Ishikawa (cell line): ENCODE measurements around the gene SLAMF8.

Experiments used
- CEBPB ChIP-seq: IDR thresholded peaks from 2 replicates; pipeline ENCODE4 v1.6.1; 2012
- CREB1 ChIP-seq: IDR thresholded peaks from 2 replicates; pipeline ENCODE4 v1.6.1; 2012; ENCODE audit warnings: low read depth
- EGR1 ChIP-seq: IDR thresholded peaks from 2 replicates; pipeline ENCODE4 v1.6.1; 2012
- EP300 ChIP-seq: IDR thresholded peaks from 2 replicates; pipeline ENCODE4 v1.6.1; 2012; ENCODE audit warnings: borderline replicate concordance
- FOXM1 ChIP-seq: IDR thresholded peaks from 2 replicates; pipeline ENCODE4 v1.6.1; 2012; ENCODE audit warnings: low read depth, borderline replicate concordance
- NFIC ChIP-seq: IDR thresholded peaks from 2 replicates; pipeline ENCODE4 v1.6.1; 2012
- RAD21 ChIP-seq: IDR thresholded peaks from 2 replicates; pipeline ENCODE4 v1.6.1; 2012; ENCODE audit warnings: low read depth
- TAF1 ChIP-seq: IDR thresholded peaks from 2 replicates; pipeline ENCODE4 v1.6.1; 2012; ENCODE audit warnings: low read depth, mild to moderate bottlenecking
- TEAD4 ChIP-seq: IDR thresholded peaks from 2 replicates; pipeline ENCODE4 v1.6.1; 2012
- YY1 ChIP-seq: IDR thresholded peaks from 2 replicates; pipeline ENCODE4 v1.6.1; 2012; ENCODE audit warnings: low read depth
- TF ChIP-seq, protein P1 (sequence below): IDR thresholded peaks from 2 replicates; pipeline ENCODE4 v1.6.1; 2012; ENCODE audit warnings: low read depth, mild to moderate bottlenecking
- TF ChIP-seq, protein P2 (sequence below): IDR thresholded peaks from 2 replicates; pipeline ENCODE4 v1.6.1; 2012
- TF ChIP-seq, protein P3 (sequence below): IDR thresholded peaks from 2 replicates; pipeline ENCODE4 v1.6.1; 2012

DNA sequence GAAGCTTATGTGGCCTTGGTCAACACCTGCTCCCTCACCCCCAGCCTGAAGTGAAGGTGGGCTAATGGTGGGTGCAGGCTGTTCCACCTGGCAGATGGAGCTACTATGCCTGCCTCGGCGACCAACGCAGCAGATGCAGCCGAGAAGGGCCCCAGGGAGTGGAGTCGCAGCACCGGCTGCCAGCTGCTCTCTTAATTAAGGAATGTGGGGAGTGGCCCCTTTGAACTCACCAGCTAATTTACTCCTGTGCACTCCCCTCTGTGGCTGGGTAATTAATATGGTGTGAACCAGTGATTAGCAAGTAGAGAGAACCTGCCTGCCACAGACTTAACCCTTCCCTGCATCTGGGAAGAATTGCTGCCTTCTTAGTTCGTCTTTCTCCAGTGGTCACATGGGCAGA is 3.3 kb upstream of the SLAMF8 start:
- TF ChIP-seq TEAD4: no peak
- no peak for TF ChIP-seq CEBPB
- TF ChIP-seq NFIC: no peak
- TF ChIP-seq, protein P1, sequence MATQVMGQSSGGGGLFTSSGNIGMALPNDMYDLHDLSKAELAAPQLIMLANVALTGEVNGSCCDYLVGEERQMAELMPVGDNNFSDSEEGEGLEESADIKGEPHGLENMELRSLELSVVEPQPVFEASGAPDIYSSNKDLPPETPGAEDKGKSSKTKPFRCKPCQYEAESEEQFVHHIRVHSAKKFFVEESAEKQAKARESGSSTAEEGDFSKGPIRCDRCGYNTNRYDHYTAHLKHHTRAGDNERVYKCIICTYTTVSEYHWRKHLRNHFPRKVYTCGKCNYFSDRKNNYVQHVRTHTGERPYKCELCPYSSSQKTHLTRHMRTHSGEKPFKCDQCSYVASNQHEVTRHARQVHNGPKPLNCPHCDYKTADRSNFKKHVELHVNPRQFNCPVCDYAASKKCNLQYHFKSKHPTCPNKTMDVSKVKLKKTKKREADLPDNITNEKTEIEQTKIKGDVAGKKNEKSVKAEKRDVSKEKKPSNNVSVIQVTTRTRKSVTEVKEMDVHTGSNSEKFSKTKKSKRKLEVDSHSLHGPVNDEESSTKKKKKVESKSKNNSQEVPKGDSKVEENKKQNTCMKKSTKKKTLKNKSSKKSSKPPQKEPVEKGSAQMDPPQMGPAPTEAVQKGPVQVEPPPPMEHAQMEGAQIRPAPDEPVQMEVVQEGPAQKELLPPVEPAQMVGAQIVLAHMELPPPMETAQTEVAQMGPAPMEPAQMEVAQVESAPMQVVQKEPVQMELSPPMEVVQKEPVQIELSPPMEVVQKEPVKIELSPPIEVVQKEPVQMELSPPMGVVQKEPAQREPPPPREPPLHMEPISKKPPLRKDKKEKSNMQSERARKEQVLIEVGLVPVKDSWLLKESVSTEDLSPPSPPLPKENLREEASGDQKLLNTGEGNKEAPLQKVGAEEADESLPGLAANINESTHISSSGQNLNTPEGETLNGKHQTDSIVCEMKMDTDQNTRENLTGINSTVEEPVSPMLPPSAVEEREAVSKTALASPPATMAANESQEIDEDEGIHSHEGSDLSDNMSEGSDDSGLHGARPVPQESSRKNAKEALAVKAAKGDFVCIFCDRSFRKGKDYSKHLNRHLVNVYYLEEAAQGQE: no peak
- no peak for TF ChIP-seq TAF1
- TF ChIP-seq, protein P2, sequence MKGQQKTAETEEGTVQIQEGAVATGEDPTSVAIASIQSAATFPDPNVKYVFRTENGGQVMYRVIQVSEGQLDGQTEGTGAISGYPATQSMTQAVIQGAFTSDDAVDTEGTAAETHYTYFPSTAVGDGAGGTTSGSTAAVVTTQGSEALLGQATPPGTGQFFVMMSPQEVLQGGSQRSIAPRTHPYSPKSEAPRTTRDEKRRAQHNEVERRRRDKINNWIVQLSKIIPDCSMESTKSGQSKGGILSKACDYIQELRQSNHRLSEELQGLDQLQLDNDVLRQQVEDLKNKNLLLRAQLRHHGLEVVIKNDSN: no peak
- TF ChIP-seq EP300: no peak
- TF ChIP-seq, protein P3, sequence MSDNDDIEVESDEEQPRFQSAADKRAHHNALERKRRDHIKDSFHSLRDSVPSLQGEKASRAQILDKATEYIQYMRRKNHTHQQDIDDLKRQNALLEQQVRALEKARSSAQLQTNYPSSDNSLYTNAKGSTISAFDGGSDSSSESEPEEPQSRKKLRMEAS: no peak
- TF ChIP-seq RAD21: no peak
- no peak for TF ChIP-seq YY1
- TF ChIP-seq CREB1: no peak
- TF ChIP-seq FOXM1: no peak
- no peak for TF ChIP-seq EGR1
